Mammary epithelial cell (primary cell): Measurements from ENCODE around the gene NMNAT2.

Experiments
- EZH2 ChIP-seq: IDR thresholded peaks from 2 replicates; pipeline ENCODE4 v1.6.1; 2012; ENCODE audit warnings: low read length, inconsistent platforms, borderline replicate concordance
- TF ChIP-seq, protein P1 (sequence below), 2 donors: IDR thresholded peaks in 1 of 2; conservative IDR thresholded peaks in 1 of 2; 2 replicates each; pipeline ENCODE4 v1.5.1; 2011 to 2012; ENCODE audit warnings: inconsistent platforms in 2 of 2, low read length in 2 of 2, mild to moderate bottlenecking in 2 of 2, control low read depth in 1 of 2, low read depth in 1 of 2; ENCODE audit not compliant: insufficient read depth in 1 of 2; ENCODE audit errors: extremely low read depth in 1 of 2

DNA sequence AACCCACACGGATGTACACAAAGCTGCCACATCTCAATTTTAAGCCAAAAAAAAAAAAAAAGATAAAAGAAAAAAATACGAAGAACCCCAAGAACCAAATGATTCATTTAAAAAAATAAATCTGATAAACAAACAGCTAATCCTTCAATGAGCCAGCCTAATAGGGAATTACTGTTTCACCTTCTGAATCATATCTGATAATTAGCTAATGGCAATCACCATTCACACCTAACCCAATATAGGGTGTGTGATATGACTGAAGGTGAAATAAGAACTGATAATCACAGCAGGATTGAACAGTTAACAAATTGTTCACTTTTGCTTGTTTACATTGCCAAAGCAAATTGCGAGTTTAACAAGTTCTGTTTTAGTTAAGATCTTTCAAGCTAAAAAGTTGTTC is 170.7 kb downstream of the NMNAT2 start:
- TF ChIP-seq EZH2, result no peak
- TF ChIP-seq, protein P1, sequence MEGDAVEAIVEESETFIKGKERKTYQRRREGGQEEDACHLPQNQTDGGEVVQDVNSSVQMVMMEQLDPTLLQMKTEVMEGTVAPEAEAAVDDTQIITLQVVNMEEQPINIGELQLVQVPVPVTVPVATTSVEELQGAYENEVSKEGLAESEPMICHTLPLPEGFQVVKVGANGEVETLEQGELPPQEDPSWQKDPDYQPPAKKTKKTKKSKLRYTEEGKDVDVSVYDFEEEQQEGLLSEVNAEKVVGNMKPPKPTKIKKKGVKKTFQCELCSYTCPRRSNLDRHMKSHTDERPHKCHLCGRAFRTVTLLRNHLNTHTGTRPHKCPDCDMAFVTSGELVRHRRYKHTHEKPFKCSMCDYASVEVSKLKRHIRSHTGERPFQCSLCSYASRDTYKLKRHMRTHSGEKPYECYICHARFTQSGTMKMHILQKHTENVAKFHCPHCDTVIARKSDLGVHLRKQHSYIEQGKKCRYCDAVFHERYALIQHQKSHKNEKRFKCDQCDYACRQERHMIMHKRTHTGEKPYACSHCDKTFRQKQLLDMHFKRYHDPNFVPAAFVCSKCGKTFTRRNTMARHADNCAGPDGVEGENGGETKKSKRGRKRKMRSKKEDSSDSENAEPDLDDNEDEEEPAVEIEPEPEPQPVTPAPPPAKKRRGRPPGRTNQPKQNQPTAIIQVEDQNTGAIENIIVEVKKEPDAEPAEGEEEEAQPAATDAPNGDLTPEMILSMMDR (conservative IDR thresholded peaks at IDR 0.05 in 1 of 2, IDR thresholded peaks at IDR 0.05 in 1 of 2; ENCODE audit: extremely low read depth in 1 of 2, insufficient read depth in 1 of 2, low read depth in 1 of 2, low read length in 2 of 2), result no peak
